IMR-90 (cell line): ENCODE measurements around the gene HS6ST3. TPM values are rescaled to one million over a fixed set of nuclear protein-coding genes. Genes with fewer than 3 reads are reported as not detected.

Experiments
- ATAC-seq: fragments of 200-7000 bp; cut with Tn5 transposase; 2 replicates; pipeline ENCODE4 v1.9.1; 2020; ENCODE audit warnings: low read depth, mild to moderate bottlenecking, moderate library complexity
- BruUV-seq: library from RNA; stranded (reverse); fragments of 400-500 nt; replicated peaks from 2 replicates; lab custom pipeline; 2021; lab: Mats Ljungman, UMichigan
- CTCF ChIA-PET: fragments of 300-600 bp; formaldehyde crosslinking; extraction: SDS; loops from one replicate; lab custom pipeline; 2021; ENCODE audit warnings: antibody characterized with exemption; lab: Yijun Ruan, JAX
- POLR2A ChIA-PET: fragments of 300-600 bp; sonication (Branson Sonifier 250); formaldehyde crosslinking; loops from one replicate; lab custom pipeline; 2022; ENCODE audit warnings: antibody characterized with exemption; ENCODE audit not compliant: unreplicated experiment; lab: Charles Lee
- DNase-seq: peaks from one replicate; pipeline ENCODE4 v3.0.0; 2013
- H2AFZ ChIP-seq: replicated peaks from 2 replicates; pipeline ENCODE3; 2013; ENCODE audit warnings: low read length, mild to moderate bottlenecking; ENCODE audit not compliant: poor library complexity
- H2AK5ac ChIP-seq: 2 replicates; pipeline ENCODE4 v1.6.1; 2013; ENCODE audit warnings: low read depth, low read length, inconsistent platforms
- H2AK9ac ChIP-seq: replicated peaks from 2 replicates; pipeline ENCODE3; 2013; ENCODE audit warnings: mild to moderate bottlenecking, low read depth, low read length, moderate library complexity; ENCODE audit not compliant: poor library complexity
- H2BK120ac ChIP-seq: 2 replicates; pipeline ENCODE4 v1.6.1; 2013; ENCODE audit warnings: low read depth, low read length, inconsistent platforms
- H2BK15ac ChIP-seq: 3 replicates; pipeline ENCODE4 v1.6.1; 2013; ENCODE audit warnings: low read depth, low read length, inconsistent platforms
- H2BK20ac ChIP-seq: 2 replicates; pipeline ENCODE4 v1.6.1; 2013; ENCODE audit warnings: low read depth, mild to moderate bottlenecking, inconsistent platforms, low read length, moderate library complexity
- H2BK5ac ChIP-seq: 2 replicates; pipeline ENCODE4 v1.6.1; 2013; ENCODE audit warnings: mild to moderate bottlenecking, low read depth, low read length, inconsistent platforms; ENCODE audit not compliant: poor library complexity, severe bottlenecking
- H3K14ac ChIP-seq: replicated peaks from 2 replicates; pipeline ENCODE4 v1.6.1; 2013; ENCODE audit warnings: low read depth, low read length, inconsistent platforms
- H3K18ac ChIP-seq: 2 replicates; pipeline ENCODE4 v1.6.1; 2013; ENCODE audit warnings: low read depth, low read length, control low read depth
- H3K23ac ChIP-seq: 2 replicates; pipeline ENCODE4 v1.6.1; 2013; ENCODE audit warnings: low read depth, low read length, inconsistent platforms
- H3K27ac ChIP-seq: 2 replicates; pipeline ENCODE4 v1.5.1; 2013; ENCODE audit warnings: mild to moderate bottlenecking, control low read depth, low read length; ENCODE audit not compliant: insufficient read depth
- H3K27me3 ChIP-seq: 2 replicates; pipeline ENCODE4 v1.6.1; 2013; ENCODE audit warnings: low read length; ENCODE audit not compliant: control insufficient read depth, insufficient read depth
- H3K36me3 ChIP-seq: 2 replicates; pipeline ENCODE4 v1.6.1; 2013; ENCODE audit warnings: low read length, mixed read lengths; ENCODE audit not compliant: control insufficient read depth, insufficient read depth
- H3K4ac ChIP-seq: 2 replicates; pipeline ENCODE4 v1.6.1; 2013; ENCODE audit warnings: low read depth, low read length, inconsistent platforms
- H3K4me1 ChIP-seq: 2 replicates; pipeline ENCODE4 v1.6.1; 2013; ENCODE audit warnings: low read length, mixed read lengths; ENCODE audit not compliant: control insufficient read depth, insufficient read depth
- H3K4me2 ChIP-seq: 2 replicates; pipeline ENCODE4 v1.6.1; 2013; ENCODE audit warnings: low read depth, mild to moderate bottlenecking, control low read depth, low read length, moderate library complexity
- H3K4me3 ChIP-seq: 2 replicates; pipeline ENCODE4 v1.5.1; 2013; ENCODE audit warnings: low read depth, mild to moderate bottlenecking, control low read depth, low read length, moderate library complexity; ENCODE audit not compliant: insufficient read depth
- H3K56ac ChIP-seq: 2 replicates; pipeline ENCODE4 v1.6.1; 2013; ENCODE audit warnings: low read length, inconsistent platforms; ENCODE audit not compliant: insufficient read depth; ENCODE audit errors: extremely low read depth
- H3K79me1 ChIP-seq, 2 experiments: 2 replicates each; pipeline ENCODE4 v1.6.1; 2013; ENCODE audit warnings: low read length in 2 of 2, inconsistent platforms in 1 of 2, low read depth in 1 of 2
- H3K9ac ChIP-seq: 2 replicates; pipeline ENCODE4 v1.6.1; 2013; ENCODE audit warnings: low read depth, low read length, control low read depth
- H3K9me1 ChIP-seq: 2 replicates; pipeline ENCODE4 v1.6.1; 2013; ENCODE audit warnings: low read length, inconsistent platforms; ENCODE audit not compliant: insufficient read depth
- H3K9me3 ChIP-seq: 2 replicates; pipeline ENCODE4 v1.6.1; 2013; ENCODE audit warnings: low read length; ENCODE audit not compliant: control insufficient read depth, insufficient read depth
- H4K20me1 ChIP-seq: 2 replicates; pipeline ENCODE4 v1.6.1; 2013; ENCODE audit warnings: low read length, inconsistent platforms; ENCODE audit not compliant: insufficient read depth
- H4K5ac ChIP-seq: 2 replicates; pipeline ENCODE4 v1.6.1; 2013; ENCODE audit warnings: mild to moderate bottlenecking, low read depth, low read length, control low read depth
- H4K8ac ChIP-seq, 2 experiments: 2 replicates each; pipeline ENCODE4 v1.6.1; 2013; ENCODE audit warnings: low read depth in 2 of 2, low read length in 2 of 2, control low read depth in 1 of 2, inconsistent platforms in 1 of 2
- H4K91ac ChIP-seq: 2 replicates; pipeline ENCODE4 v1.6.1; 2013; ENCODE audit warnings: low read depth, low read length, inconsistent platforms; ENCODE audit not compliant: insufficient read depth
- BHLHE40 ChIP-seq: fragments of 150-350 bp; IDR thresholded peaks from 2 replicates; pipeline ENCODE4 v1.6.1; 2016; ENCODE audit warnings: mild to moderate bottlenecking, low read depth, low read length
- NFE2L2 ChIP-seq: fragments of 150-350 bp; IDR thresholded peaks from 2 replicates; pipeline ENCODE4 v1.6.1; 2016; ENCODE audit warnings: low read depth, mild to moderate bottlenecking, low read length
- RCOR1 ChIP-seq: IDR thresholded peaks from 2 replicates; pipeline ENCODE4 v1.6.1; 2012; ENCODE audit warnings: mild to moderate bottlenecking, low read length, improper control_type of control experiment; ENCODE audit not compliant: insufficient replicate concordance
- SMC3 ChIP-seq: fragments of 150-350 bp; IDR thresholded peaks from 2 replicates; pipeline ENCODE4 v1.6.1; 2016; ENCODE audit warnings: low read depth, mild to moderate bottlenecking, antibody characterized with exemption, low read length, moderate library complexity
- dilution Hi-C: fragments of 300-500 bp; cut with HindIII; formaldehyde crosslinking; loops from one replicate; pipeline ENCODE4 v1.14.3; 2018; ENCODE audit warnings: low sequenced_read_pairs; ENCODE audit not compliant: unreplicated experiment
- in situ Hi-C: fragments of 300-500 bp; cut with MboI; formaldehyde crosslinking; loops from 3 replicates; pipeline ENCODE4 v1.14.3; 2019; ENCODE audit warnings: low sequenced_read_pairs, inconsistent platforms, mixed read lengths
- intact Hi-C: fragments of 100-400 bp; cut with micrococcal nuclease; formaldehyde crosslinking; loops from 2 replicates; pipeline ENCODE4 v1.10.0; 2022
- polyA plus RNA-seq, 3 experiments: library from polyadenylated mRNA; depleted of rRNA; stranded (reverse); fragments of >200 nt; gene quantifications; 2 replicates each; pipeline ENCODE4 v1.2.3, GENCODE V29; 2012; ENCODE audit warnings: low replicate concordance in 1 of 3
- total RNA-seq: library from RNA; depleted of rRNA; stranded (reverse); fragments of >200 nt; gene quantifications from 2 replicates; pipeline ENCODE4 v1.2.3, GENCODE V29; 2012

The HS6ST3 gene
- total and polyA plus RNA-seq, 2 of the 4 experiments (the other 2 are of a cell fraction), result not detected

GRCh38 chr13:96672016-96672415 lies 582.1 kb downstream of the HS6ST3 start:
- H3K9me3 ChIP-seq, result peaks cover 4% of the 10 kb centered on the region; the same call in 1 of the 2 replicates
- H3K79me1 ChIP-seq, result no peaks in the 10 kb centered on the region
- ChIA-PET CTCF (no interaction called here), POLR2A (no interaction called here)
- no peak overlapping the region for H2AFZ ChIP-seq
- no peak overlapping the region for H2BK15ac ChIP-seq
- H3K4me3 ChIP-seq, result no peak overlapping the region
- no peak overlapping the region for H3K56ac ChIP-seq
- H3K4me2 ChIP-seq, result no peak overlapping the region
- dilution Hi-C loops, result no loop called here
- DNase-seq (no peak), ATAC-seq (no peak)
- no peak overlapping the region for H4K5ac ChIP-seq
- no peak for TF ChIP-seq RCOR1
- TF ChIP-seq BHLHE40, result no peak
- TF ChIP-seq SMC3, result no peak
- no peak for TF ChIP-seq NFE2L2
- intact Hi-C loops, result no loop called here
- H2BK5ac ChIP-seq, result no peak overlapping the region
- H3K36me3 ChIP-seq, result no peaks in the 10 kb centered on the region
- H3K9ac ChIP-seq, result no peak overlapping the region
- H2BK120ac ChIP-seq, result no peak overlapping the region
- no peak overlapping the region for H4K91ac ChIP-seq
- no peak overlapping the region for H4K8ac ChIP-seq
- H4K20me1 ChIP-seq, result no peaks in the 10 kb centered on the region
- H3K23ac ChIP-seq, result no peak overlapping the region
- no TSS peak for BruUV-seq
- H3K27me3 ChIP-seq, result no peaks in the 10 kb centered on the region
- no peak overlapping the region for H3K27ac ChIP-seq
- no peaks in the 10 kb centered on the region for H3K9me1 ChIP-seq
- in situ Hi-C loops, result no loop called here
- no peak overlapping the region for H2BK20ac ChIP-seq
- no peak overlapping the region for H3K18ac ChIP-seq
- no peak overlapping the region for H3K14ac ChIP-seq
- no peak overlapping the region for H2AK9ac ChIP-seq
- H2AK5ac ChIP-seq, result no peak overlapping the region
- H3K4ac ChIP-seq, result no peak overlapping the region
- H3K4me1 ChIP-seq, result no peaks in the 10 kb centered on the region
